Prostate gland (tissue), 2 donors: ENCODE results near the gene PAPOLA.

ENCODE experiments used
- POLR2A ChIP-seq: fragments of 450-650 bp; IDR thresholded peaks from one replicate; pipeline ENCODE4 v1.6.1; 2016; ENCODE audit warnings: antibody characterized with exemption, mild to moderate bottlenecking
- TF ChIP-seq, protein P1 (sequence below), 4 experiments: fragments of 200-600 bp in 2 of 4; fragments of 450-650 bp in 2 of 4; sonication (generic) in 2 of 4; IDR thresholded peaks; 1 replicate in 3 of 4; 2 replicates in 1 of 4; pipeline ENCODE4 v1.5.1; 2016 to 2019; ENCODE audit warnings: antibody characterized with exemption in 4 of 4, mild to moderate bottlenecking in 2 of 4, moderate library complexity in 2 of 4

DNA sequence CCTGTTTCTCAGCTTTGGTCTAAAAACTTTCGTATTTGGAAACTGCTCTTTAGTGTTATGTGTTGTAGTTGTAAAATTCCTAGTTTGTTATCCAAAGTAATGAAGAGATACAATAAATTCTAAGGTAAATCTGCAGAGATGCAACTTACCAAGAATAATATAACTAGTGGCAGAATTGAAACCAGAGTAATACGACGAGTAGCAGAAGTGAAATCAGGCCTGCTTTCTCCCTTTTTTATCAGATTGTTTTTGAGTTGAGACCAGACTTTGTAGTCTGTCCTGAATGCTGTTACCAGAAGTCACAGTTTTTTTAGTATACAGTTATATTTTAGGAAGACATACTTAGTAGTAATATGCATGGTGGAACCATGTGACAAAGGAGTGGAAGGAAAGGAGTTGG lies 12.5 kb downstream of the PAPOLA start:
- TF ChIP-seq, protein P1, sequence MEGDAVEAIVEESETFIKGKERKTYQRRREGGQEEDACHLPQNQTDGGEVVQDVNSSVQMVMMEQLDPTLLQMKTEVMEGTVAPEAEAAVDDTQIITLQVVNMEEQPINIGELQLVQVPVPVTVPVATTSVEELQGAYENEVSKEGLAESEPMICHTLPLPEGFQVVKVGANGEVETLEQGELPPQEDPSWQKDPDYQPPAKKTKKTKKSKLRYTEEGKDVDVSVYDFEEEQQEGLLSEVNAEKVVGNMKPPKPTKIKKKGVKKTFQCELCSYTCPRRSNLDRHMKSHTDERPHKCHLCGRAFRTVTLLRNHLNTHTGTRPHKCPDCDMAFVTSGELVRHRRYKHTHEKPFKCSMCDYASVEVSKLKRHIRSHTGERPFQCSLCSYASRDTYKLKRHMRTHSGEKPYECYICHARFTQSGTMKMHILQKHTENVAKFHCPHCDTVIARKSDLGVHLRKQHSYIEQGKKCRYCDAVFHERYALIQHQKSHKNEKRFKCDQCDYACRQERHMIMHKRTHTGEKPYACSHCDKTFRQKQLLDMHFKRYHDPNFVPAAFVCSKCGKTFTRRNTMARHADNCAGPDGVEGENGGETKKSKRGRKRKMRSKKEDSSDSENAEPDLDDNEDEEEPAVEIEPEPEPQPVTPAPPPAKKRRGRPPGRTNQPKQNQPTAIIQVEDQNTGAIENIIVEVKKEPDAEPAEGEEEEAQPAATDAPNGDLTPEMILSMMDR (IDR thresholded peaks at IDR 0.05) = no peak
- no peak for TF ChIP-seq POLR2A
